GM12873 (cell line): ENCODE results near the gene DDX31.
A peak's percentile ranks its signal among the peaks of the same experiment; 100 is the strongest.

Experiments used
- TF ChIP-seq, protein P1 (sequence below): IDR thresholded peaks from 2 replicates; pipeline ENCODE4 v1.5.1; 2012; ENCODE audit warnings: low read depth, mild to moderate bottlenecking, moderate library complexity, low read length, control low read depth; ENCODE audit not compliant: insufficient read depth; ENCODE audit errors: missing control alignments

Gene DDX31

DNA sequence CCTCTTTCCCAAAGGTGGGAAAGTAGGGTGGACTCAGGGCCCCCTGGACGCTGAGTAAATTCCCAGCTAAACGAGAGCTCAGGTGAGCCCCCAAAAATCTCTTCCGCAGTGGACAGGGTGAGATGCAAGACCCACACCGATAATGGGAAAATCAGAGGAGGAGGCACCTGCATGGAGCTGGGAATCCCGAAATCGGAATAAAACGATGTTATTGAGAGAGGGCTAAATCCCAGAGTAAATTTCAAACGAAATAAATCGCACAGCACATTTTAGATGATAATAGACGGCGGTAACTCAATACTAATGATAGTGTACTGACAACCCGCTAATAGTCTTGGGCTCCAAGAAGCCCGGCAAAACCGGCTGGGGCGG is 90.4 kb downstream of the DDX31 start:
- TF ChIP-seq, protein P1, sequence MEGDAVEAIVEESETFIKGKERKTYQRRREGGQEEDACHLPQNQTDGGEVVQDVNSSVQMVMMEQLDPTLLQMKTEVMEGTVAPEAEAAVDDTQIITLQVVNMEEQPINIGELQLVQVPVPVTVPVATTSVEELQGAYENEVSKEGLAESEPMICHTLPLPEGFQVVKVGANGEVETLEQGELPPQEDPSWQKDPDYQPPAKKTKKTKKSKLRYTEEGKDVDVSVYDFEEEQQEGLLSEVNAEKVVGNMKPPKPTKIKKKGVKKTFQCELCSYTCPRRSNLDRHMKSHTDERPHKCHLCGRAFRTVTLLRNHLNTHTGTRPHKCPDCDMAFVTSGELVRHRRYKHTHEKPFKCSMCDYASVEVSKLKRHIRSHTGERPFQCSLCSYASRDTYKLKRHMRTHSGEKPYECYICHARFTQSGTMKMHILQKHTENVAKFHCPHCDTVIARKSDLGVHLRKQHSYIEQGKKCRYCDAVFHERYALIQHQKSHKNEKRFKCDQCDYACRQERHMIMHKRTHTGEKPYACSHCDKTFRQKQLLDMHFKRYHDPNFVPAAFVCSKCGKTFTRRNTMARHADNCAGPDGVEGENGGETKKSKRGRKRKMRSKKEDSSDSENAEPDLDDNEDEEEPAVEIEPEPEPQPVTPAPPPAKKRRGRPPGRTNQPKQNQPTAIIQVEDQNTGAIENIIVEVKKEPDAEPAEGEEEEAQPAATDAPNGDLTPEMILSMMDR: no peak

GRCh38 chr9:132578367-132578932 is 91.3 kb downstream of the DDX31 start:
- TF ChIP-seq, protein P1: no peak

DNA sequence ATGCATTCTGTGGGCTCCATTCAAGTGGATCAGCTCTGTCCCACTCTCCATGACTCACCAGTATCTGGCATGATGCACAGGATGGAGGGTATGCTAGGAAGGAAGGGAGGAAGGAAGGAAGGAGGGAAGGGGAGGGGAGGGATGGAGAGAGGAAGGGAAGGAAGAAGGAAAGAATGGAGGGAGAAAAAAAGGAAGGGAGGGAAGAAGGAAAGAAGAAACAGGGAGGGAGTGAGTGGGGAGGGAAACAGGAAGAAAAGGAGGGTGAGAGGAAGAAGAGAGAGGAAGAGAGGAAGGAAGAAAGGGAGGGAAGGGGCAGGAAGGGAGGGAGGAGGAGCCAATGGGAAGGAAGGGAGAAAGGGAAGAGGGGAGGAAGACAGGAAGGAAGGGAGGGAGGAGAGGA is 92.7 kb downstream of the DDX31 start:
- TF ChIP-seq, protein P1: no peak

DNA sequence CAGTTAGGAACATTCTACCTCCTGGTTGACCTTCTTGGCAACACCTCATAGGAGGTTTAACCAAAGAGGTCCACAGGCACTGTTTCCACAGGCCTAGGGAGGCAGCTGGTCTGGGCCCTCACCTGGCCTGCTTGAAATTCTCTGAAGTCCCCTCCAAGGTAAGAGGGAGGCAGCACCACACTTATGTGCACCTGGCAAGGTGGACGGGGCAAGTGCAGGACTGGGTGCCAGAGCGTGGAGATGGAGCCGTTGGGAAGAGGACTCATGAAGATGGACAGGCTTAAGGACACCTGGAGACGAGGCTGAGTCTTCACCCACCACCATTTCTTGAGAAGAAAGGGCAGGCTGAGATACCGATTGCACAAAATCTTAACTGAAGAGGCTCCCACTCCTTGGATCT is 94.0 kb downstream of the DDX31 start:
- TF ChIP-seq, protein P1: no peak

GRCh38 chr9:132575005-132575609 is 94.7 kb downstream of the DDX31 start:
- TF ChIP-seq, protein P1: peak; percentile 84

- TF ChIP-seq, protein P1: no peak
Measured at GRCh38 chr9:132572921-132573320, 96.9 kb downstream of the DDX31 start.

DNA sequence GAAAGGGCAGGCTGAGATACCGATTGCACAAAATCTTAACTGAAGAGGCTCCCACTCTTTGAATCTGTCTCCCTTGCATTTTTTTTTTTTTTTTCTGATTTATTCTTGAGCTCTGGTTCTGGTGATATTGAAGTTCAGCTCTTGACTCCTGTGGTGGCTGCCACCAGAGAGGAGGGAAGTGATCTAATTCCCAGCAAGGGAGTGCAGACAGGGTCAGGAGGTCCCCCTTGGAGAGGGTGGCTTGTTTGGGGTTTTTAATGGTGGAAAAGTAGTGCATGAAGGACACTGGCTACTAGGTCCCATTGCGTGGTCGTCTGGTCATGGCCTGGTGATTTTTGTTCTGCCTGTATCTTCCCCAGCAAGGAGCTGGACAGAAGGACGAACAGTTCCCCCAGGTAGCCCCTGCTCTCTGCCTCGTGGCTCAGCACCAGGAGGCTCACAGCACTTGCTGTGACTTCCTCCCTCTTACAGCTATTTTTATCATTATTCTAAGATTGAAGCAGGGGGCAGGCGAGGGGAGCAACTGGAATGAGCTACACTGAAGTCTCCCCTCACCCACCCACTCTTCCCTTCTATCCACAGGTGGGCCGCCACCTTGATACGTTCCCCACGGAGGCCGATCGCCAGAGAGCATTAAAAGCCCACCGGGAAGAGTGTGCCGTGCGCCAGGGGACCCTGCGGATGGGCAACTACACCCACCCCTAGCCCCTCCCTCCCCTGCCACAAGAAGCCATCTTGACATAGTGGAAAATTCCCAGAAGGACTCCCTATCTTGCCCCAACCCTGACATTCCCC is 97.8 kb downstream of the DDX31 start:
- TF ChIP-seq, protein P1: no peak
